ENCODE measurements around the gene MORN2.

Gene MORN2

GRCh38 chr2:38873763-38874162, 2.0 kb upstream of the MORN2 start:
- Histone ChIP-seq H3K9ac (ENCODE audit: low read depth, low read length) (no peak overlapping the region), H3K4me3 (ENCODE audit: low read depth in 1 of 2, low read length in 2 of 2) (no peak overlapping the region), H3K4me1 (ENCODE audit: insufficient read depth, low read length) (peaks cover 18% of the 10 kb centered on the region), H3K36me3 (ENCODE audit: insufficient read depth, low read length) (no peaks in the 10 kb centered on the region), H3K79me2 (ENCODE audit: insufficient read depth, low read length) (peaks cover 8% of the 10 kb centered on the region), H2AFZ (ENCODE audit: low read depth, low read length) (no peak overlapping the region), H3K27ac (ENCODE audit: low read length) (no peak overlapping the region), H3K9me3 (ENCODE audit: insufficient read depth, low read length, severe bottlenecking) (peaks cover 4% of the 10 kb centered on the region), H3K4me2 (ENCODE audit: insufficient read depth, low read length) (no peak overlapping the region; the same call in 1 of the 2 replicates), H3K27me3 (ENCODE audit: insufficient read depth, low read length, poor library complexity) (no peaks in the 10 kb centered on the region), H4K20me1 (ENCODE audit: insufficient read depth, low read length) (no peaks in the 10 kb centered on the region)
- DNase-seq (no peak), ATAC-seq (ENCODE audit: insufficient read depth, low read depth) (no peak)
- TF ChIP-seq EZH2 (IDR thresholded peaks at IDR 0.05; ENCODE audit: borderline replicate concordance, low read depth, low read length, severe bottlenecking): no peak
- TF ChIP-seq, protein P1, sequence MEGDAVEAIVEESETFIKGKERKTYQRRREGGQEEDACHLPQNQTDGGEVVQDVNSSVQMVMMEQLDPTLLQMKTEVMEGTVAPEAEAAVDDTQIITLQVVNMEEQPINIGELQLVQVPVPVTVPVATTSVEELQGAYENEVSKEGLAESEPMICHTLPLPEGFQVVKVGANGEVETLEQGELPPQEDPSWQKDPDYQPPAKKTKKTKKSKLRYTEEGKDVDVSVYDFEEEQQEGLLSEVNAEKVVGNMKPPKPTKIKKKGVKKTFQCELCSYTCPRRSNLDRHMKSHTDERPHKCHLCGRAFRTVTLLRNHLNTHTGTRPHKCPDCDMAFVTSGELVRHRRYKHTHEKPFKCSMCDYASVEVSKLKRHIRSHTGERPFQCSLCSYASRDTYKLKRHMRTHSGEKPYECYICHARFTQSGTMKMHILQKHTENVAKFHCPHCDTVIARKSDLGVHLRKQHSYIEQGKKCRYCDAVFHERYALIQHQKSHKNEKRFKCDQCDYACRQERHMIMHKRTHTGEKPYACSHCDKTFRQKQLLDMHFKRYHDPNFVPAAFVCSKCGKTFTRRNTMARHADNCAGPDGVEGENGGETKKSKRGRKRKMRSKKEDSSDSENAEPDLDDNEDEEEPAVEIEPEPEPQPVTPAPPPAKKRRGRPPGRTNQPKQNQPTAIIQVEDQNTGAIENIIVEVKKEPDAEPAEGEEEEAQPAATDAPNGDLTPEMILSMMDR (IDR thresholded peaks at IDR 0.05; ENCODE audit: borderline replicate concordance, extremely low read depth, low read length, poor library complexity, severe bottlenecking): no peak

DNA sequence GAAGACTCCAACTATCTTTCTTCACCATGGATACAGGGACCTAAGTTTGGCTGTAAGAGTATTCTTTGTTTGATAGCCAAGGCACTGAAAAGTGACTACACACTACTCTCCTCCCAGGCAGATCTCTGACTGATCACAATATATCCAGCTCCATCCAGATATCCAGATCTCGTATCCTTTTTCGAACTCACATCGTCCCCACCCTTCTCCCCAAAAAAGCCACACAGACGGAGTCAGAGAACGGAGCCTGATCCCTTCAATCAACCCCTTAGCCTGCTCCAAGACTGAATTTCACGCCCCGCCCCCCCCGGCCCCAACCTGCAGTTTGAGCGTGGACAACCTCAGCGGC, 575 bp upstream of the MORN2 start:
- Histone ChIP-seq H3K9me3 (ENCODE audit: insufficient read depth, low read length, severe bottlenecking) (peaks cover under 1% of the 10 kb centered on the region), H3K36me3 (ENCODE audit: insufficient read depth, low read length) (no peaks in the 10 kb centered on the region), H3K4me2 (ENCODE audit: insufficient read depth, low read length) (peak overlapping the region; percentile 93), H3K27me3 (ENCODE audit: insufficient read depth, low read length, poor library complexity) (no peaks in the 10 kb centered on the region), H3K27ac (ENCODE audit: low read length) (peak overlapping the region; percentile 41; the same call in 1 of the 2 replicates), H3K4me3 (ENCODE audit: low read depth in 1 of 2, low read length in 2 of 2) (peak overlapping the region; percentile 55 to 81), H3K4me1 (ENCODE audit: insufficient read depth, low read length) (peaks cover 18% of the 10 kb centered on the region), H4K20me1 (ENCODE audit: insufficient read depth, low read length) (no peaks in the 10 kb centered on the region), H3K9ac (ENCODE audit: low read depth, low read length) (peak overlapping the region; percentile 55), H2AFZ (ENCODE audit: low read depth, low read length) (peak overlapping the region; percentile 90), H3K79me2 (ENCODE audit: insufficient read depth, low read length) (peaks cover 8% of the 10 kb centered on the region)
- TF ChIP-seq EZH2 (IDR thresholded peaks at IDR 0.05; ENCODE audit: borderline replicate concordance, low read depth, low read length, severe bottlenecking): no peak
- TF ChIP-seq, protein P1 (IDR thresholded peaks at IDR 0.05; ENCODE audit: borderline replicate concordance, extremely low read depth, low read length, poor library complexity, severe bottlenecking): no peak
- DNase-seq: no peak
- ATAC-seq (ENCODE audit: insufficient read depth, low read depth): no peak; the same call in 2 of the 3 replicates

DNA sequence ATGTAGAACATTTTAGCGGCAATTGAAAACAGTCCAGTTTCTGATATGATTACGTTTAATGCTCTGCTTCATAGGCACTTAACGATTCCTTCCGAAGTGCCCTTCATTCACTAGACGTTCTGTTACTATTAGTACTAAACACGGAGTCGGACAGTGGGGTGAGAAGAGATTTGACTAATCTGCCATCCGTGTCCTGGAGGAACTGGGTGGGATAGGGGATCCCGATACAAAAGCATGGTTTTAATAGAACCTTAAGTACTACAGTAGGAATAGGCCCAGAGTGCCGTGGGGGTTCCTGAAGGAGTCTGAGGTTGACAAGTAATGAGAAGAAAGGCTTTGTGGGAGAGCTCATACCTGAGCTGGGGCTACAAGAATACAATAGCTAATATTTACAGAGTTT, 631 bp downstream of the MORN2 start:
- no peak for DNase-seq
- no peaks in the 10 kb centered on the region for H3K36me3 ChIP-seq (ENCODE audit: insufficient read depth, low read length)
- H2AFZ ChIP-seq (ENCODE audit: low read depth, low read length): peak overlapping the region; percentile 90
- H3K9ac ChIP-seq (ENCODE audit: low read depth, low read length): peak overlapping the region; percentile 55
- peak overlapping the region; percentile 93 for H3K4me2 ChIP-seq (ENCODE audit: insufficient read depth, low read length)
- H3K27me3 ChIP-seq (ENCODE audit: insufficient read depth, low read length, poor library complexity): no peaks in the 10 kb centered on the region
- no peak for ATAC-seq (ENCODE audit: insufficient read depth, low read depth)
- no peak overlapping the region; the same call in 1 of the 2 replicates for H3K27ac ChIP-seq (ENCODE audit: low read length)
- peak overlapping the region; percentile 55 to 81 for H3K4me3 ChIP-seq (ENCODE audit: low read depth in 1 of 2, low read length in 2 of 2)
- TF ChIP-seq EZH2 (IDR thresholded peaks at IDR 0.05; ENCODE audit: borderline replicate concordance, low read depth, low read length, severe bottlenecking): no peak
- TF ChIP-seq, protein P1 (IDR thresholded peaks at IDR 0.05; ENCODE audit: borderline replicate concordance, extremely low read depth, low read length, poor library complexity, severe bottlenecking): no peak
- no peaks in the 10 kb centered on the region for H3K9me3 ChIP-seq (ENCODE audit: insufficient read depth, low read length, severe bottlenecking)
- H3K4me1 ChIP-seq (ENCODE audit: insufficient read depth, low read length): peaks cover 18% of the 10 kb centered on the region
- peaks cover 8% of the 10 kb centered on the region for H3K79me2 ChIP-seq (ENCODE audit: insufficient read depth, low read length)
- no peaks in the 10 kb centered on the region for H4K20me1 ChIP-seq (ENCODE audit: insufficient read depth, low read length)

DNA sequence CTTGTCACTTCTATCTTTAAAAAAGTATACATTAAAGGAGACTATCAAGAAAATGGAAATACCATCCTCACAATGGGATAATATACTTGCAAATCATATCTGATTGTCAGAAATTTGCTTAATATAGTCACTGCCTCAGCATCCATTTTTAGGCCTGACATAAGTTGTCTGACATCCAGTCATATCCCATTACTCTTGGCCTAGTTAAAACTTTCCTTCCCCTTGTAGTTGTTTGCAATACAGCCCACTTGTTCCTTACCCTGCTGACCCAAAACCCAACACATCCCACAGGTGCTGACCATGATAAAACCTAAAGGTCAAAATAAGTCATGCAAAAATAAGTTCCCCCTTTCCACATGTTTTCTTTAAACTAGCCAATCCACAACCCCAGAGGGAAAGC, 10.3 kb downstream of the MORN2 start:
- no peak for ATAC-seq (ENCODE audit: insufficient read depth, low read depth)
- no peak overlapping the region for H3K4me3 ChIP-seq (ENCODE audit: low read depth in 1 of 2, low read length in 2 of 2)
- no peak overlapping the region for H3K27ac ChIP-seq (ENCODE audit: low read length)
- H4K20me1 ChIP-seq (ENCODE audit: insufficient read depth, low read length): no peaks in the 10 kb centered on the region
- H3K4me2 ChIP-seq (ENCODE audit: insufficient read depth, low read length): no peak overlapping the region
- H3K27me3 ChIP-seq (ENCODE audit: insufficient read depth, low read length, poor library complexity): no peaks in the 10 kb centered on the region
- no peak for DNase-seq
- H3K79me2 ChIP-seq (ENCODE audit: insufficient read depth, low read length): no peaks in the 10 kb centered on the region
- TF ChIP-seq, protein P1 (IDR thresholded peaks at IDR 0.05; ENCODE audit: borderline replicate concordance, extremely low read depth, low read length, poor library complexity, severe bottlenecking): no peak
- no peak for TF ChIP-seq EZH2 (IDR thresholded peaks at IDR 0.05; ENCODE audit: borderline replicate concordance, low read depth, low read length, severe bottlenecking)
- no peak overlapping the region for H3K9ac ChIP-seq (ENCODE audit: low read depth, low read length)
- no peaks in the 10 kb centered on the region for H3K9me3 ChIP-seq (ENCODE audit: insufficient read depth, low read length, severe bottlenecking)
- H3K36me3 ChIP-seq (ENCODE audit: insufficient read depth, low read length): no peaks in the 10 kb centered on the region
- no peak overlapping the region for H2AFZ ChIP-seq (ENCODE audit: low read depth, low read length)
- no peaks in the 10 kb centered on the region for H3K4me1 ChIP-seq (ENCODE audit: insufficient read depth, low read length)
